Activated T-cell treated with anti-CD3 and anti-CD28 coated beads, Interleukin-2, amount 50 U/mL, for 72 hours (primary cell): ENCODE measurements around the gene ABO. TPM values are rescaled to one million over a fixed set of nuclear protein-coding genes. Genes with fewer than 3 reads are reported as not detected.
"Not testable (repeated sequence)": the region's sequence is repeated elsewhere in the genome, so short reads cannot be mapped to it uniquely, and the experiment has no call there.

Source experiments
- ATAC-seq, 2 donors: fragments of 150-1000 bp; cut with Tn5 transposase; replicated peaks in 1 of 2; 2 replicates each; pipeline ENCODE4 v1.10.0; 2021; ENCODE audit warnings: moderate library complexity in 2 of 2, mild to moderate bottlenecking in 1 of 2
- DNase-seq, 2 donors: peaks; one replicate each; pipeline ENCODE4 v3.0.0; 2021 to 2022; ENCODE audit warnings: mixed read lengths in 1 of 2
- H3K27ac Mint-ChIP-seq: one replicate; pipeline ENCODE4 v1.8.0; 2022; ENCODE audit warnings: mild to moderate bottlenecking, moderate library complexity, mixed read lengths
- H3K27me3 Mint-ChIP-seq: one replicate; pipeline ENCODE4 v1.8.0; 2022; ENCODE audit warnings: low read depth, mixed read lengths
- H3K36me3 Mint-ChIP-seq, 2 donors: one replicate each; pipeline ENCODE4 v1.8.0; 2022; ENCODE audit warnings: mixed read lengths in 2 of 2, mild to moderate bottlenecking in 1 of 2; ENCODE audit not compliant: insufficient read depth in 2 of 2
- H3K4me1 Mint-ChIP-seq: one replicate; pipeline ENCODE4 v1.8.0; 2022; ENCODE audit warnings: low read depth, mixed read lengths
- H3K4me3 Mint-ChIP-seq, 2 donors: one replicate each; pipeline ENCODE4 v1.8.0; 2022; ENCODE audit warnings: mild to moderate bottlenecking in 2 of 2, mixed read lengths in 2 of 2, moderate library complexity in 2 of 2
- H3K9me3 Mint-ChIP-seq, 2 donors: one replicate each; pipeline ENCODE4 v1.8.0; 2022; ENCODE audit warnings: mixed read lengths in 2 of 2
- total RNA-seq, 2 donors: library from RNA; stranded (reverse); gene quantifications; one replicate each; pipeline ENCODE4 v1.2.3, GENCODE V29; 2022

The ABO gene
- total RNA-seq, 2 donors from 2014 or later = not detected

DNA sequence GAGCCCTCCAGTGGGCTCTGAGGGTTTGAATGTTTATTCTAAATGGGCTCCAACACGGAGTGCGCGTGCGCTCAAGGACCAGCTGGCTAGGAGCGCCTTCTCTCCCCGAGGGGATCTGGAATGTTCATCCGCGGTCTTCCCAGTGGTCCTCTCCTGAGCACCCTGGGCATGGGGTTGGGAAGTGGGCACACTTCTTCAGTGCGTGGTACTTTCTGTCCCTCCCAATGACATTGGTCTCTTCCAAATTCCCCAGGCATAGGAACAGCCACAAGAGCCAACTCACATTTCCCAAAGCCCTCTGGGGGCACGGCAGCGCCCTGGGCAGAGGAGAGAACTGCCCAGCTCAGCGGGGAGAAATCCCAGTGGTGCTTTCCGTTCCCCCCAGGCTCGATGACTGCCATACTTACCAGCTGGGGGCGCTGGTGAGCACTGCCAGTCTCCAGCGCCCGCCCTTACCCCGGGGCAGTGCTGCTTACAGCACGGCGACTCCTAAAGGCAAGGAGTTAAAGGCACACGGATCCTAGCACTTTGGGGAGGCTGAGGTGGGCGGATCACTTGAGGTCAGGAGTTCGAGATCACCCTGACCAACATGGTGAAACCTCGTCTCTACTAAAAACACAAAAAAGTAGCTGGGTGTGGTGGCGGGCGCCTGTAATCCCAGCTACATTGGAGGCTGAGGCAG lies 36.0 kb downstream of the ABO start:
- no peak overlapping the region for H3K27ac Mint-ChIP-seq
- H3K27me3 Mint-ChIP-seq = peaks cover 13% of the 10 kb centered on the region
- DNase-seq = peak; percentile 75 to 82
- no peaks in the 10 kb centered on the region for H3K9me3 Mint-ChIP-seq
- ATAC-seq = peak; percentile 88 to 92
- peak overlapping the region; percentile 79 to 81 for H3K4me3 Mint-ChIP-seq
- no peaks in the 10 kb centered on the region for H3K36me3 Mint-ChIP-seq
- H3K4me1 Mint-ChIP-seq = peaks cover 15% of the 10 kb centered on the region

- no peaks in the 10 kb centered on the region for H3K36me3 Mint-ChIP-seq
- ATAC-seq (peak; percentile 74 to 79), DNase-seq (peak; percentile 35 to 63)
- peaks cover 13% of the 10 kb centered on the region for H3K27me3 Mint-ChIP-seq
- H3K4me1 Mint-ChIP-seq = peaks cover 15% of the 10 kb centered on the region
- no peaks in the 10 kb centered on the region for H3K9me3 Mint-ChIP-seq
- H3K4me3 Mint-ChIP-seq = peak overlapping the region; percentile 79 to 81
- no peak overlapping the region for H3K27ac Mint-ChIP-seq
Measured at GRCh38 chr9:133238272-133238850, 36.6 kb downstream of the ABO start.

GRCh38 chr9:133237035-133237731 lies 37.8 kb downstream of the ABO start:
- peaks cover 15% of the 10 kb centered on the region for H3K4me1 Mint-ChIP-seq
- ATAC-seq (no peak), DNase-seq (no peak)
- H3K9me3 Mint-ChIP-seq = no peaks in the 10 kb centered on the region
- peaks cover 13% of the 10 kb centered on the region for H3K27me3 Mint-ChIP-seq
- H3K4me3 Mint-ChIP-seq = no peak overlapping the region
- H3K36me3 Mint-ChIP-seq = no peaks in the 10 kb centered on the region
- peak overlapping the region; percentile 56 for H3K27ac Mint-ChIP-seq

- not testable (repeated sequence) for H3K9me3 Mint-ChIP-seq, H3K4me3 Mint-ChIP-seq, DNase-seq, H3K27me3 Mint-ChIP-seq, H3K27ac Mint-ChIP-seq, H3K36me3 Mint-ChIP-seq, ATAC-seq
- peaks cover 15% of the 10 kb centered on the region for H3K4me1 Mint-ChIP-seq
Measured at GRCh38 chr9:133236291-133237034, 38.5 kb downstream of the ABO start.

- peaks cover 8% of the 10 kb centered on the region for H3K27me3 Mint-ChIP-seq
- no peaks in the 10 kb centered on the region for H3K9me3 Mint-ChIP-seq
- peaks cover 15% of the 10 kb centered on the region for H3K4me1 Mint-ChIP-seq
- H3K4me3 Mint-ChIP-seq = no peak overlapping the region
- ATAC-seq (no peak), DNase-seq (no peak)
- no peaks in the 10 kb centered on the region for H3K36me3 Mint-ChIP-seq
- no peak overlapping the region for H3K27ac Mint-ChIP-seq
Measured at GRCh38 chr9:133235549-133236222, 39.3 kb downstream of the ABO start.

DNA sequence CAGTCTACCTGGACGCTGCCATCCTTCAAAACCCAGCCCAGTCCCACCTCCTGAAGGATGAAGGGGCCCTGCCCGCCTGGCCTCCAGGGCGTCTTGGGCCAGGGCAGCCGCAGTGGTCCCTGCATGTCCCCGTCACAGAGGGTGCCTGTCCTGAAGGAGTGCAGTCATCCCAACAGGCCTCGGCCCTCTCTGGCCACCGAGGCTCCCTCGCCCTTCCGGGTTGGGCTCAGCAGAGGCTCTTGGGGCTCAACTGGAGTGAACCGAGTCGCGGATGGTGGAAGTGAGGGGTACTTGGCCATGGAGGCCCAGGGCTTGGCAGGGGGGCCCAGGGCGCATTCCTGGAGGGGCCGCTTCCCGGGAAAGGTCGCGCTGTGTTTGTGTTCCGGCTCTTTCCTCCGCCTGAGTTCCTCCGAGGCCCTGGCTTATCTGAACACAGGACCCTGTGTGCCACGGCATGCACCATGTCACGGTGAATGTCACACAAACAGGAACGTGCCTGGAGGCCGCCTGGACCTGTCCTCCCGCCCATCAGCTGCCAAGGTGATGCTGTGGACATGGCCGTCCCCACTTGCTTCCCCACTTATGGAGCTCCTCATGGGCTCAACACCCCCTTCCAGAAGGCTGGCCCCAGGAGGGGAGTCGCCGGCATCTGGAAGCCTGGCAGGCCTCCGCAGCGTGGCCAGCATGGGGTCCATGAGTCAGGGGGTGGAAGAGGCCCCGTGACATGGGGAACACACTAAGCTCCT lies 40.3 kb downstream of the ABO start:
- H3K27me3 Mint-ChIP-seq = peaks cover 8% of the 10 kb centered on the region
- ATAC-seq (no peak), DNase-seq (no peak)
- no peaks in the 10 kb centered on the region for H3K36me3 Mint-ChIP-seq
- H3K9me3 Mint-ChIP-seq = no peaks in the 10 kb centered on the region
- peaks cover 15% of the 10 kb centered on the region for H3K4me1 Mint-ChIP-seq
- no peak overlapping the region for H3K27ac Mint-ChIP-seq
- no peak overlapping the region for H3K4me3 Mint-ChIP-seq

- DNase-seq = no peak
- no peaks in the 10 kb centered on the region for H3K9me3 Mint-ChIP-seq
- H3K36me3 Mint-ChIP-seq = no peaks in the 10 kb centered on the region
- peaks cover 8% of the 10 kb centered on the region for H3K27me3 Mint-ChIP-seq
- no peak overlapping the region for H3K4me3 Mint-ChIP-seq
- ATAC-seq = no peak
- peaks cover 9% of the 10 kb centered on the region for H3K4me1 Mint-ChIP-seq
- H3K27ac Mint-ChIP-seq = no peak overlapping the region
Measured at GRCh38 chr9:133233681-133234432, 41.1 kb downstream of the ABO start.

- H3K27me3 Mint-ChIP-seq, H3K4me3 Mint-ChIP-seq, H3K36me3 Mint-ChIP-seq, H3K27ac Mint-ChIP-seq, DNase-seq, ATAC-seq, H3K4me1 Mint-ChIP-seq, H3K9me3 Mint-ChIP-seq: not testable (repeated sequence)
Measured at GRCh38 chr9:133231934-133232568, 43.0 kb downstream of the ABO start.

DNA sequence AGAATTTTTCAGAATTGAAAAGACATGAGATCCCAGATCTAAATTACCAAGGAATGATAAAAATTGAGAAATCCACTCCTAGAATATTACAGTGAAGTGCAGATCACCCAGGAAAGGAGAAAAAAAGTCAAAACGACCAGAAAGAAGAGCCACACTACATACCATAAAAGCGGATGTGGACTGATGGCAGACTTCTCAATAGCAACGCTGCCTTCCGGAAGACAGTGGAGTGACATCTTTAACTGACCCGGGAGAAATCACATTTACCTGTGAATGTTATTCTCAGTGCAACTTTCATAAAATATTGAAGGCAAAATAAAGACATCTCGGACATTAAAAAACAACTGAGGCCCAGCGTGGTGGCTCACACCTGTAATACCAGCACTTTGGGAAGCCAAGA lies 44.5 kb downstream of the ABO start:
- not testable (repeated sequence) for H3K9me3 Mint-ChIP-seq, H3K27ac Mint-ChIP-seq, H3K4me1 Mint-ChIP-seq, DNase-seq, H3K27me3 Mint-ChIP-seq, H3K36me3 Mint-ChIP-seq, ATAC-seq, H3K4me3 Mint-ChIP-seq

DNA sequence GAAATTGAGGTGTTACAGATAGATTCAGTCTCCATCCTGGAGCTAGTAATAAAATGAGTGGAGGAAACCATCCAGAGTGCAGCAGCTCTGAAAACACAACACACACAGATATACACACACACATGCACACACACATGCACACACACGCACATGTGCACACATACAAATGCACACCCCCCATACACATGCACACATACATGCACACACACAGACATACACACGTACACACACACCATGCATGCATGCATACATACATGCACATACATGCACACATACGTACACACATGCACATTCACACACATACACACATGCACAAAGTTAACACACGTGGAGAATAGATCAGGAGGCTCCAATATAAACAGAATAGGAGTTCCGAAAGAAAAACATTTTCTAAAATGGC lies 44.9 kb downstream of the ABO start:
- H3K9me3 Mint-ChIP-seq = no peaks in the 10 kb centered on the region
- no peaks in the 10 kb centered on the region for H3K36me3 Mint-ChIP-seq
- H3K27me3 Mint-ChIP-seq = no peaks in the 10 kb centered on the region

GRCh38 chr9:133228474-133229193 lies 46.4 kb downstream of the ABO start:
- not testable (repeated sequence) for H3K4me3 Mint-ChIP-seq, H3K9me3 Mint-ChIP-seq, H3K36me3 Mint-ChIP-seq, ATAC-seq, H3K27me3 Mint-ChIP-seq, H3K4me1 Mint-ChIP-seq, DNase-seq, H3K27ac Mint-ChIP-seq

More for the DNA sequence above, 44.9 kb downstream of the ABO start:
- Mint-ChIP-seq H3K4me3 (no peak overlapping the region), H3K4me1 (no peaks in the 10 kb centered on the region), H3K27ac (no peak overlapping the region)
- no peak for ATAC-seq
- DNase-seq = no peak
